ENCODE measurements around the gene RGMA.

Gene RGMA

DNA sequence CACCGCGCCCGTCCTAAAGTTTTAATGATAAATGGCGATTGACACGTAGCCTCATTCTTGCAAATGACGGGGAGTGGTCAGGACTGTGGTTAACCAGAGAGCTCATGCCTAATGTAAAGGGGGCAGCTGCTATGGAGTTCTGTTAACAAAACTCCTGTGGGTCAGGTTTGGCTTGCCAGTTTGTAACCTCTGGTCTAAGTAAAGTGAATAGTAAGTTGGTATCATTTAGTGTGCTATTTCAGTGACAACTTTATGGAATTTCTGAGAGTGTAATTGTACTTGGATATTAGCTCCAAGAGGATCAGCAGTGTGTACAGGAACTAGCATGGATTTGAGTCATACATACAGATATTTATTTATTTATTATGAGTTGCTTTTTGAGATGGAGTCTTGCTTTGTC lies 87.9 kb downstream of the RGMA start:
- DNase-seq, result no peak

DNA sequence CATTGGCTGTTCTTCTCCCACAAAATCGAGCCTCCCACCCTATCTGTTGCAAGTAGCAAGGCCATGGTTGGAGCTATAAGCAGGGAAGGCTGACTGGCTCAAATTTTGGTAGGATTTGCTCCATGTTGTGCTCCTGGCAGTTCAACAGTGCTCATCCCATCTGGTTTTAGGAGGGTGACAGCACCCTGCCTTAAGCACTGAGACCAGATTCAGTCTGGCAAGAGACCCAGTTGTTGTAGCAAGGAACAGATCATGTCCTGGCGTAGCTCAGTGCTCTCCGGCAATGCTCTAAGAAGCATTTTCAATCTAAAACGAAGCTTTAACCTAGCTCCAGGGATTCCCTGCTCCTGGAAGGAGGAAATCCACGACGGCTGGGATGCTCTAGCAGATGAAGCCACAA lies 91.2 kb downstream of the RGMA start:
- DNase-seq, result no peak

DNA sequence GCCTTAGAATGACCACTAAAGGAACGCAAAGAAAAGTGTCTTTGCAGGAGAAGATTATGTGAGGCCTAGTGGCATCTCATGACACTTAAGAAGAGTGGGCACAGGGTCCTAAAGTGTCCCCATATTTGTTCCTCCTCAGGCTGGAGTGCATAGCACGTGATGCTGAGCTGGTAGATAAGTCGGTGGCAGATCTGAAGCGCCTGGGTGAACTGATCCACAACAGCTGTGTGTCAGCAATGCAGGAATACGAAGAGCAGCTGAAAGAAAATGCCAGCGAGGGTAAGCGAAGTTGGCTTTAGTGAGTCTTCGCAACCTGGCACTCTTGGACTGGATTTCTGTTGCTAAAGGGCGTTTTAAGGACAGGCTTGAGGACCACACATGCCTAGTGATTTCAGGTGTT lies 96.3 kb downstream of the RGMA start:
- DNase-seq, result no peak

DNA sequence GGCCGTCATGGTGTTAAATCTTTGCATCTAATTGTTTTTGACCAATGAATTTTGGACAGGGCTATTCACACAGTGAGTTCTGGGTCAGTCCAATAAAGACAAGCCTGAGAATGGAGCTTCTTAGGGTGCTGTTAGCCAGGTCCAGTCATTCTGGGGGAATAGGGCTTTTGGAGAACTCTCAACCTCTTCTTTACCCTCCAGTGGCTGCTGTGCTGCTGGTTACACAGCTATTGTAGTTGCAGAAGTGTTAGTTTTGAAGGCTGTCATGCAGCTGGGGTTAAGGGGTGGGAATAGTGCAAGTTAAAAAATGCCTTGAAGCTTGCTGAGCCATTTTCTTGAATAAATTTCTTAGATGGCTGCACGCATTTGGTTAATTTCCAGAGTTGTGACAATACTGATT lies 99.0 kb downstream of the RGMA start:
- DNase-seq, result no peak

DNA sequence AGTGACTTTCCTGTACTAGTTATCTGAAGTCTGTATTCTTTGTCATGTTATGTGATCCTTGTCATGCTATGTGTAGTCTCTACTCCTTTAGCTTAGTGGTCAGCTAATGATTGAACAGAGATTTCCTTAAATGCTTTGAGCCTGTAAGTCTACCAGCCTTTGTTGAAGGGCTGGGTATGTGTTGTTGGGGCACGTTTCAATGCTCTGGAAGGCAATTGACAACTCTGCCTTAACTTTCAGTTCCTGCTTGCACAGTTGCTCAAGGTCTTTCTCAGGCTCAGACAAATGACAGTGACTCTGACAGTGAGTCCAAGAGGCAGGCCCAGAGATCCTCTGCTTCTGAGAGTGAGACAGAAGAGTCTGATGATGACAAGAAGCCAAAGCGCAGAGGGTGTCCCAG lies 99.5 kb downstream of the RGMA start:
- no peak for DNase-seq
